Neural cell (in vitro differentiated cells): ENCODE measurements around the gene ZBTB12. TPM values are rescaled to one million over a fixed set of nuclear protein-coding genes. Genes with fewer than 3 reads are reported as not detected.

Source experiments
- H2AFZ ChIP-seq: fragments of 200-600, 300-800 bp; sonication (generic), shearing (Covaris generic); 2 replicates; pipeline ENCODE4 v1.6.0; 2014; ENCODE audit warnings: low read depth, mild to moderate bottlenecking, antibody characterized with exemption, low read length, moderate library complexity
- H3F3A ChIP-seq: fragments of 200-600 bp; shearing (Covaris generic); 2 replicates; pipeline ENCODE4 v1.6.1; 2016; ENCODE audit warnings: mild to moderate bottlenecking, moderate library complexity, mixed read lengths, antibody characterized with exemption, low read length; ENCODE audit not compliant: insufficient read depth, poor library complexity, severe bottlenecking
- H3K27ac ChIP-seq: fragments of 200-600, 300-800 bp; sonication (generic), shearing (Covaris generic); 2 replicates; pipeline ENCODE4 v1.5.1; 2014; ENCODE audit warnings: mild to moderate bottlenecking, low read length, moderate library complexity
- H3K27me3 ChIP-seq: fragments of 300-800, 200-600 bp; sonication (generic), shearing (Covaris generic); 2 replicates; pipeline ENCODE4 v1.6.0; 2014; ENCODE audit warnings: mild to moderate bottlenecking, low read depth, low read length, moderate library complexity; ENCODE audit not compliant: insufficient read depth
- H3K36me3 ChIP-seq: fragments of 300-800, 200-600 bp; sonication (generic), shearing (Covaris generic); 2 replicates; pipeline ENCODE4 v1.5.1; 2014; ENCODE audit warnings: mild to moderate bottlenecking, antibody characterized with exemption, low read length, moderate library complexity; ENCODE audit not compliant: insufficient read depth
- H3K4me2 ChIP-seq: fragments of 300-800, 200-600 bp; sonication (generic), shearing (Covaris generic); 2 replicates; pipeline ENCODE4 v1.6.0; 2014; ENCODE audit warnings: mild to moderate bottlenecking, low read length
- H3K4me3 ChIP-seq: fragments of 300-800, 200-600 bp; sonication (generic), shearing (Covaris generic); 2 replicates; pipeline ENCODE4 v1.5.1; 2014; ENCODE audit warnings: mild to moderate bottlenecking, low read length, moderate library complexity
- H3K79me2 ChIP-seq: fragments of 200-600 bp; shearing (Covaris generic); replicated peaks from 2 replicates; pipeline ENCODE4 v1.6.0; 2014; ENCODE audit warnings: mild to moderate bottlenecking, low read length, moderate library complexity; ENCODE audit not compliant: insufficient read depth
- H3K9ac ChIP-seq: fragments of 300-800, 200-600 bp; sonication (generic), shearing (Covaris generic); 2 replicates; pipeline ENCODE4 v1.6.1; 2016; ENCODE audit warnings: mild to moderate bottlenecking, low read length, mixed read lengths
- H3K9me2 ChIP-seq: fragments of 200-600 bp; shearing (Covaris generic); 2 replicates; pipeline ENCODE4 v1.6.1; 2016; ENCODE audit warnings: mild to moderate bottlenecking, low read length, mixed read lengths; ENCODE audit not compliant: insufficient read depth
- H3K9me3 ChIP-seq: fragments of 200-600, 300-800 bp; sonication (generic), shearing (Covaris generic); 2 replicates; pipeline ENCODE4 v1.6.1; 2016; ENCODE audit warnings: mild to moderate bottlenecking, mixed run types, low read length, moderate library complexity, mixed read lengths
- H4K20me1 ChIP-seq: fragments of 200-600 bp; shearing (Covaris generic); 2 replicates; pipeline ENCODE4 v1.6.1; 2016; ENCODE audit warnings: mild to moderate bottlenecking, mixed run types; ENCODE audit not compliant: insufficient read depth
- CTCF ChIP-seq: fragments of 450-650 bp; IDR thresholded peaks from 2 replicates; pipeline ENCODE4 v1.5.1; 2014; ENCODE audit warnings: antibody characterized with exemption, mild to moderate bottlenecking, moderate library complexity; ENCODE audit not compliant: poor library complexity, severe bottlenecking
- EP300 ChIP-seq: fragments of 450-650 bp; conservative IDR thresholded peaks from 2 replicates; pipeline ENCODE4 v1.6.1; 2014; ENCODE audit warnings: antibody characterized with exemption, mild to moderate bottlenecking, moderate library complexity; ENCODE audit not compliant: poor library complexity, severe bottlenecking
- EZH2 ChIP-seq: fragments of 200-600, 300-800 bp; shearing (Covaris generic), sonication (generic); IDR thresholded peaks from 2 replicates; pipeline ENCODE4 v1.6.1; 2014; ENCODE audit warnings: antibody characterized with exemption, low read length, borderline replicate concordance, mild to moderate bottlenecking; ENCODE audit not compliant: insufficient read depth, poor library complexity, severe bottlenecking
- MXI1 ChIP-seq: fragments of 450-650 bp; conservative IDR thresholded peaks from 2 replicates; pipeline ENCODE4 v1.6.1; 2014; ENCODE audit warnings: antibody characterized with exemption, mild to moderate bottlenecking; ENCODE audit not compliant: poor library complexity, severe bottlenecking
- POLR2AphosphoS5 ChIP-seq: IDR thresholded peaks from 2 replicates; pipeline ENCODE4 v1.6.1; 2012
- RAD21 ChIP-seq: fragments of 450-650 bp; conservative IDR thresholded peaks from 2 replicates; pipeline ENCODE4 v1.6.1; 2014; ENCODE audit warnings: antibody characterized with exemption, mild to moderate bottlenecking, moderate library complexity
- REST ChIP-seq: IDR thresholded peaks from 2 replicates; pipeline ENCODE4 v1.6.1; 2012; ENCODE audit warnings: borderline replicate concordance
- SMC3 ChIP-seq: fragments of 450-650 bp; conservative IDR thresholded peaks from 2 replicates; pipeline ENCODE4 v1.6.1; 2014; ENCODE audit warnings: antibody characterized with exemption, mild to moderate bottlenecking, moderate library complexity; ENCODE audit not compliant: poor library complexity
- TAF1 ChIP-seq: IDR thresholded peaks from 2 replicates; pipeline ENCODE4 v1.6.1; 2012; ENCODE audit warnings: low read depth
- polyA plus RNA-seq: library from polyadenylated mRNA; depleted of rRNA; stranded (reverse); fragments of >200 nt; gene quantifications from 2 replicates; pipeline ENCODE4 v1.2.3, GENCODE V29; 2014

The ZBTB12 gene
- polyA plus RNA-seq, 1 donor from 2014 or later, result 21.4 TPM

- Histone ChIP-seq H3K27me3 (no peaks in the 10 kb centered on the region), H3K9me3 (no peaks in the 10 kb centered on the region), H2AFZ (no peak overlapping the region), H3K27ac (no peak overlapping the region), H3K36me3 (no peaks in the 10 kb centered on the region), H3K4me2 (no peak overlapping the region), H3F3A (no peaks in the 10 kb centered on the region), H3K79me2 (no peaks in the 10 kb centered on the region), H3K4me3 (no peak overlapping the region), H3K9me2 (no peaks in the 10 kb centered on the region), H3K9ac (no peak overlapping the region), H4K20me1 (no peaks in the 10 kb centered on the region)
- no peak for TF ChIP-seq TAF1
- TF ChIP-seq POLR2AphosphoS5, result no peak
- no peak for TF ChIP-seq RAD21
- TF ChIP-seq REST, result no peak
- no peak for TF ChIP-seq EP300
- TF ChIP-seq CTCF, result no peak
- no peak for TF ChIP-seq EZH2
- TF ChIP-seq MXI1, result no peak
- no peak for TF ChIP-seq SMC3
Observed at GRCh38 chr6:31946370-31946885, 44.5 kb upstream of the ZBTB12 start.

- no peaks in the 10 kb centered on the region for H3K9me2 ChIP-seq
- no peak within 1 kb of the TSS for H2AFZ ChIP-seq
- H3F3A ChIP-seq, result no peaks in the 10 kb centered on the region
- H3K4me2 ChIP-seq, result no peak within 1 kb of the TSS
- no peaks in the 10 kb centered on the region for H3K79me2 ChIP-seq
- no peaks in the 10 kb centered on the region for H3K36me3 ChIP-seq
- no peak within 1 kb of the TSS for H3K9ac ChIP-seq
- no peaks in the 10 kb centered on the region for H4K20me1 ChIP-seq
- no peaks in the 10 kb centered on the region for H3K27me3 ChIP-seq
- TF ChIP-seq TAF1, result no peak
- no peak for TF ChIP-seq SMC3
- no peak for TF ChIP-seq CTCF
- no peak for TF ChIP-seq EP300
- TF ChIP-seq RAD21, result no peak
- no peak for TF ChIP-seq POLR2AphosphoS5
- TF ChIP-seq MXI1, result no peak
- no peak for TF ChIP-seq EZH2
- TF ChIP-seq REST, result no peak
- H3K27ac ChIP-seq, result no peak within 1 kb of the TSS
- H3K4me3 ChIP-seq, result no peak within 1 kb of the TSS
- H3K9me3 ChIP-seq, result no peaks in the 10 kb centered on the region
Observed at GRCh38 chr6:31945507-31946369, 43.9 kb upstream of the ZBTB12 start, which contains the start of gene CFB. Gene CFB, plus strand, starts transcription at chr6:31946095. Its CDS starts 127 bp downstream, at chr6:31946222.
